Tibial artery (tissue), 4 donors: ENCODE measurements around the gene PAF1.

Source experiments
- DNase-seq, 2 donors: peaks; one replicate each; pipeline ENCODE4 v3.0.0-alpha.2; 2019
- H3K27ac ChIP-seq, 2 donors: fragments of 200-600 bp; sonication (generic) in 1 of 2; 1 replicate in 1 of 2; 2 replicates in 1 of 2; pipeline ENCODE4 v1.5.1; 2018 to 2019; ENCODE audit warnings: mild to moderate bottlenecking in 1 of 2
- H3K27me3 ChIP-seq, 2 donors: fragments of 200-600 bp; sonication (generic) in 1 of 2; one replicate each; pipeline versions ENCODE4 v1.5.1 to v1.6.0; 2016 to 2019
- H3K36me3 ChIP-seq, 3 donors: fragments of 200-600 bp; sonication (generic) in 2 of 3; one replicate each; pipeline ENCODE4 v1.5.1; 2016 to 2019; ENCODE audit warnings: mild to moderate bottlenecking in 2 of 3
- H3K4me1 ChIP-seq, 4 donors: fragments of 200-600 bp; sonication (generic) in 2 of 4; 1 replicate in 3 of 4; 2 replicates in 1 of 4; pipeline ENCODE4 v1.5.1; 2016 to 2019
- H3K4me3 ChIP-seq, 2 donors: fragments of 200-600 bp; sonication (generic) in 1 of 2; 1 replicate in 1 of 2; 2 replicates in 1 of 2; pipeline ENCODE4 v1.5.1; 2018 to 2019; ENCODE audit warnings: mild to moderate bottlenecking in 2 of 2
- H3K9me3 ChIP-seq, 3 donors: fragments of 200-600 bp; sonication (generic) in 1 of 3; one replicate each; pipeline ENCODE4 v1.5.1; 2016 to 2019
- intact Hi-C: fragments of 100-400 bp; cut with DNase I; formaldehyde crosslinking; loops from one replicate; pipeline ENCODE4 v1.15.0; 2023; ENCODE audit warnings: low total_unique reads
- TF ChIP-seq, protein P1 (sequence below), 2 experiments: fragments of 200-600 bp in 1 of 2; fragments of 450-650 bp in 1 of 2; IDR thresholded peaks; one replicate each; pipeline ENCODE4 v1.5.1; 2017 to 2019; ENCODE audit warnings: antibody characterized with exemption in 2 of 2, mild to moderate bottlenecking in 1 of 2, moderate library complexity in 1 of 2

Gene PAF1

DNA sequence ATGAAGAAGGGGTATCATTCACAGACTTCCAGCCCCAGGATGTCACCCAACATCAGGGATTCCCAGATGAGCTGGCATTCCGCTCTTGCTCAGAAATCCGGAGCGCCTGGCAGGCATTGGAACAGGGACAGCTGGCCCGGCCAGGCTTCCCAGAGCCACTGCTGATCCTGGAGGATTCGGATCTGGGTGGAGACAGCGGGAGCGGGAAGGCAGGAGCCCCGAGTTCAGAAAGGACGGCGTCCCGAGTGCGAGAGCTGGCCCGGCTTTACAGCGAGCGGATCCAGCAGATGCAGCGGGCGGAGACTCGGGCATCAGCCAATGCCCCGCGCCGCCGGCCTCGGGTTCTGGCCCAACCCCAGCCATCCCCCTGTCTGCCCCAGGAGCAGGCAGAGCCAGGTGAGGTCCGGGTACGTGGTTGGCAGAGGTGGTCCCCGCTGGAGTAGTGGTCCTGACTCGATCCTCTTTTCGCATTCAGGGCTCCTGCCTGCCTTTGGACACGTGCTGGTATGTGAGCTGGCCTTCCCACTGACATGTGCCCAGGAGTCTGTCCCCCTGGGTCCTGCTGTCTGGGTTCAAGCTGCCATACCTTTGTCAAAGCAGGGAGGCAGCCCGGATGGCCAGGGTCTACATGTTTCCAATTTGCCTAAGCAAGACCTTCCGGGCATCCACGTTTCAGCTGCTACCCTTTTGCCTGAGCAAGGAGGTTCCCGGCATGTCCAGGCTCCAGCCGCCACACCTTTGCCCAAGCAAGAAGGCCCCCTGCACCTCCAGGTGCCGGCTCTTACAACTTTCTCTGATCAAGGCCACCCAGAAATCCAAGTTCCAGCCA lies 32.6 kb upstream of the PAF1 start:
- Histone ChIP-seq H3K27me3 (no peaks in the 10 kb centered on the region), H3K4me3 (no peak overlapping the region), H3K9me3 (no peaks in the 10 kb centered on the region), H3K36me3 (peaks cover 59 to 68% (median 61%) of the 10 kb centered on the region in 3 donors), H3K4me1 (peaks cover 0 to 14% (median 5%) of the 10 kb centered on the region in 4 donors), H3K27ac (no peak overlapping the region)
- intact Hi-C loops, result no loop called here
- DNase-seq, result no peak
- TF ChIP-seq, protein P1, sequence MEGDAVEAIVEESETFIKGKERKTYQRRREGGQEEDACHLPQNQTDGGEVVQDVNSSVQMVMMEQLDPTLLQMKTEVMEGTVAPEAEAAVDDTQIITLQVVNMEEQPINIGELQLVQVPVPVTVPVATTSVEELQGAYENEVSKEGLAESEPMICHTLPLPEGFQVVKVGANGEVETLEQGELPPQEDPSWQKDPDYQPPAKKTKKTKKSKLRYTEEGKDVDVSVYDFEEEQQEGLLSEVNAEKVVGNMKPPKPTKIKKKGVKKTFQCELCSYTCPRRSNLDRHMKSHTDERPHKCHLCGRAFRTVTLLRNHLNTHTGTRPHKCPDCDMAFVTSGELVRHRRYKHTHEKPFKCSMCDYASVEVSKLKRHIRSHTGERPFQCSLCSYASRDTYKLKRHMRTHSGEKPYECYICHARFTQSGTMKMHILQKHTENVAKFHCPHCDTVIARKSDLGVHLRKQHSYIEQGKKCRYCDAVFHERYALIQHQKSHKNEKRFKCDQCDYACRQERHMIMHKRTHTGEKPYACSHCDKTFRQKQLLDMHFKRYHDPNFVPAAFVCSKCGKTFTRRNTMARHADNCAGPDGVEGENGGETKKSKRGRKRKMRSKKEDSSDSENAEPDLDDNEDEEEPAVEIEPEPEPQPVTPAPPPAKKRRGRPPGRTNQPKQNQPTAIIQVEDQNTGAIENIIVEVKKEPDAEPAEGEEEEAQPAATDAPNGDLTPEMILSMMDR (IDR thresholded peaks at IDR 0.05), result no peak

DNA sequence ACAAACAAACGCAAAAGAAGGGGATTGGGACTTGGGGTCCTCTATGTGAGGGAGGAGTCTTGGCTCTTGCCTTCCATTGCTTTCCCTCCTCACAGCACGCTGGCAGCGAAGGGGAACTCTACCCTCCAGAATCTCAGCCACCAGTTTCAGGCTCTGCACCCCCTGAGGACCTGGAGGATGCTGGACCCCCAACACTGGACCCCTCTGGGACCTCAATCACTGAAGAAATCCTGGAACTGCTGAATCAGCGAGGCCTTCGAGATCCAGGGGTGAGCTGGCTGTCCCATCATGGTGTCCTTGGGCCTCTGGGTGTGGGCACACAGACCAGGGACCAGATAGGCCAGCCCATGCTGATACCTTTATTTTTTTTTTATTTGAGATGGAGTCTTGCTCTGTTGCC lies 31.1 kb upstream of the PAF1 start:
- no peaks in the 10 kb centered on the region for H3K27me3 ChIP-seq

DNA sequence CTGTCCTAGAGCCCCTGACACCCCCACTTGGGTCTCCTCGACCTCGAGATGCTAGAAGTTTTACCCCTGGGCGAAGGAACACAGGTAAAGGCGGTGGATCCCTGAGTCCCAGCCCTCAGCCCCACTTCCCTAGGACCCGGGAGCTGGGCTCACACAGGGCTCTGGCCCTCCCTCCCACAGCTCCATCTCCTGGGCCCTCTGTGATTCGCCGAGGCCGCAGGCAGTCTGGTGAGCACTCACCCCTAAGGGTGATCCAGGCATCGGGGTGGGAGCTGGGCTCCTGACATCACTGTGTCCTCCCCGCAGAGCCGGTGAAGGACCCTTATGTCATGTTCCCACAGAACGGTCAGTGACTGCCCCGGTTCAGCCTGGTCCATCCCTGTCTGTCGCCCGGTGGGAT lies 29.9 kb upstream of the PAF1 start:
- no peaks in the 10 kb centered on the region for H3K9me3 ChIP-seq
- no peaks in the 10 kb centered on the region for H3K27me3 ChIP-seq
- TF ChIP-seq, protein P1 (IDR thresholded peaks at IDR 0.05), result no peak
- H3K27ac ChIP-seq, result no peak overlapping the region
- DNase-seq, result no peak
- peaks cover 69 to 95% (median 80%) of the 10 kb centered on the region in 3 donors for H3K36me3 ChIP-seq
- intact Hi-C loops, result no loop called here
- H3K4me1 ChIP-seq, result peaks cover 0 to 13% (median 11%) of the 10 kb centered on the region in 4 donors
- H3K4me3 ChIP-seq, result no peak overlapping the region

More for the DNA sequence above, 31.1 kb upstream of the PAF1 start:
- H3K4me1 ChIP-seq, result peaks cover 0 to under 1% (median 0%) of the 10 kb centered on the region in 4 donors
- no peaks in the 10 kb centered on the region for H3K9me3 ChIP-seq
- TF ChIP-seq, protein P1 (IDR thresholded peaks at IDR 0.05), result no peak
- H3K27ac ChIP-seq, result no peak overlapping the region
- no peak overlapping the region for H3K4me3 ChIP-seq
- intact Hi-C loops, result no loop called here
- no peak for DNase-seq
- peaks cover 69 to 82% (median 71%) of the 10 kb centered on the region in 3 donors for H3K36me3 ChIP-seq

DNA sequence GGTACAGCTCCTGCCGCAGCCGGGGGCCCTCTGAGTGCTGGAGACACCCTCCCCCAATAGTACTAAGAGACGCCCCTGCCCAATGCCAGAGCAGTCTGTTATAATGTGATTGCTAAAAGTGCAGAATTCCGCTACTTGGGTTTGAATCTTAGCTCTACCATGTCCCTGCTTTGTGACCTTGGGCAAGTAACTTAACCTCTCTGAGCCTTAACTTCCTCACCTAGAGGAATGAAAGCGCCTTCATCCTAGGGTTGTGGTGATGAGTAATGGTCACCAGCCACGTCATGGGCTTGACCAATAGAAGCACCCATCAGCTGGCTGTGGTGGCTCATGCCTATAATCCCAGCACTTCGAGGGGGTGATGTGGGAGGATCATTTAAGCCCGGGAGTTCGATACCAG lies 28.1 kb upstream of the PAF1 start:
- H3K27me3 ChIP-seq, result no peaks in the 10 kb centered on the region
- no peak overlapping the region for H3K4me3 ChIP-seq
- H3K4me1 ChIP-seq, result peaks cover 0 to 30% (median 27%) of the 10 kb centered on the region in 4 donors
- TF ChIP-seq, protein P1 (IDR thresholded peaks at IDR 0.05), result no peak
- H3K27ac ChIP-seq, result no peak overlapping the region
- DNase-seq, result no peak
- peaks cover 63 to 83% (median 70%) of the 10 kb centered on the region in 3 donors for H3K36me3 ChIP-seq
- intact Hi-C loops, result no loop called here
- H3K9me3 ChIP-seq, result no peaks in the 10 kb centered on the region

DNA sequence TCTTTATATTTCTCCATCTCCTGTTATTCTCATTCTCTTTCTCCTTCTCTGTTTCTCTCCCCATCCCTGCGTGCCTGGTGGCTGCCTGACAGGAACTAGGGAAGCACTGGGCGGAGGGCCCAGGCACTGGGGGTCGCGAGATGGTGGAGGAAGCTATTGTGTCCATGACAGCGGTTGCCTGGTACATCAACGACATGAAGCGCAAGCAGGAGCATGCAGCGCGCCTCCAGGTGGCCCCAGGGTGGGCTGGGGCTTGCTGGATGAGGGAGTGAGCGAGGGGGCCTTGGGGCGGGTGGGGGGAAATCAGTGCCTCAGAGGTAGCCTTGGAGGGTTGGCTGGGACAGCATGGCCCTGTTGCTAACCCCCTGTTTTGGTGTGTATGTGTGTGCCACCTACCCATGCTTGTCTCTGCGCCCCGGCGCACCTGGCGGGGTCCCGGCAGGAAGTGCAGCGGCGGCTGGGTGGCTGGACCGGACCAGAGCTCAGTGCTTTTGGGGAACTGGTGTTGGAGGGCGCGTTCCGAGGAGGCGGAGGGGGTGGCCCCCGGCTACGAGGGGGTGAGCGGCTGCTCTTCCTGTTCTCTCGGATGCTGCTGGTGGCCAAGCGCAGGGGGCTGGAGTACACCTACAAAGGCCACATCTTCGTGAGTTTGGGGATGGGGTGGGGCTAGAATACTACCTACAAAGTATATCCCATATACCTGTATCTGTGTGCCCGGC lies 26.7 kb upstream of the PAF1 start:
- no peaks in the 10 kb centered on the region for H3K27me3 ChIP-seq
- intact Hi-C loops, result no loop called here
- no peaks in the 10 kb centered on the region for H3K9me3 ChIP-seq
- H3K4me3 ChIP-seq, result no peak overlapping the region
- peak overlapping the region in 1 of 2 donors; percentile 100 for H3K27ac ChIP-seq
- DNase-seq, result peak in 1 of 2 donors; percentile 65
- TF ChIP-seq, protein P1 (IDR thresholded peaks at IDR 0.05), result no peak
- H3K4me1 ChIP-seq, result peaks cover 0 to 31% (median 28%) of the 10 kb centered on the region in 4 donors
- peaks cover 49 to 69% (median 57%) of the 10 kb centered on the region in 3 donors for H3K36me3 ChIP-seq
